NCI-H128 (cell line): ENCODE data around the gene IFNA6.
"Not testable (repeated sequence)": the region's sequence is repeated elsewhere in the genome, so short reads cannot be mapped to it uniquely, and the experiment has no call there.

ENCODE experiments used
- DNase-seq: peaks from one replicate; lab custom pipeline; 2025; ENCODE audit not compliant: unreplicated experiment; lab: John Stamatoyannopoulos, UW

Gene IFNA6

GRCh38 chr9:21350787-21351186 lies at the start of gene IFNA6:
IFNA6 (minus strand) TSS chr9:21350887; CDS start chr9:21350887, 0 bp downstream.
- DNase-seq, result no peak

- DNase-seq, result no peak
These were observed 49.3 kb upstream of the IFNA6 start for GRCh38 chr9:21399956-21400355.

- no peak for DNase-seq
These were observed 48.3 kb upstream of the IFNA6 start for GRCh38 chr9:21398955-21399489.

- no peak for DNase-seq
These were observed 45.4 kb upstream of the IFNA6 start for GRCh38 chr9:21395778-21396717.

DNA sequence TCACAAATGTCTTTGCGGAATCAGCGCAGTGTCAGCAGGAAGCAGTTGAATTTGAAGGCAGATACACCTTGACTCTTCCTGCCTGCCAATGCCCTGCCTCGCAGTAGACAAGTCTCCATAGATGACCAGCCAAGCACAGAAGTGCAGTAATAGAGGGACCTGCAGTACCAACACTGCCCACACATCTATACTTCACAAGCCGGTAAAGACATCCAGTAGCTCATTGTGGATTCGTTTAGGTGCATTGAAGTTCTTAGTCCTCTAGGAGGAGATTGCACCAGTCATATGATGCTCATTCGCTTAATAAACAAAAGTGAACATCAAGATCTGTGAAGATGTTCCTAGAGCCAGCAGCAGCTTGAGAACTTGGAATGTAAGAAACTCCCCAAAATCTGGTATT lies 41.6 kb upstream of the IFNA6 start:
- DNase-seq, result no peak

DNA sequence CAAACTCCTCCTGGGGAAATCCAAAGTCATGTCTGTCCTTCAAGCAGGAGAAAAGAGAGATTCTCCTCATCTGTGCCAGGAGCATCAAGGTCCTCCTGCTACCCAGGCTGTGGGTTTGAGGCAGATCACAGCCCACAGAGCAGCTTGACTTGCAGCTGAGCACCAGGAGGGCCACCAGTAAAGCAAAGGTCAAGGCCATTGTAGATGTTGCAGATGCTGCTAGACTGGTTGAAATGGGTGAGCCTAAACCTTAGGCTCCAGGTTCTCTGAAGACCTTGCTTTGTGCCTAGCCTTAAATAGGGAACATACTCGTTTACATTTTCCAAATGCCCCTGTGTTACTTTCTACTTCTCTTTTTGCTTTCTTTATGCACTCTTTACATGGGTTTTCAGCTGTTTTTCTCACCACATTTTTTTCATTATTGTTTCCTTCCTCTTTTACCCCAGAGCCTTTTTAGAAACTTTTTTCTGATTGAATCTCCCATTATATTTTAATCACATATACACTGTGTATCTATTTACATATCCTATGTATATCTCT lies 34.5 kb upstream of the IFNA6 start, which contains the start of gene IFNA2:
Gene IFNA2, minus strand, starts transcription at position 268 of the 540 bp plus-strand sequence. Its CDS starts 69 bp downstream, at position 199.
- DNase-seq, result no peak

DNA sequence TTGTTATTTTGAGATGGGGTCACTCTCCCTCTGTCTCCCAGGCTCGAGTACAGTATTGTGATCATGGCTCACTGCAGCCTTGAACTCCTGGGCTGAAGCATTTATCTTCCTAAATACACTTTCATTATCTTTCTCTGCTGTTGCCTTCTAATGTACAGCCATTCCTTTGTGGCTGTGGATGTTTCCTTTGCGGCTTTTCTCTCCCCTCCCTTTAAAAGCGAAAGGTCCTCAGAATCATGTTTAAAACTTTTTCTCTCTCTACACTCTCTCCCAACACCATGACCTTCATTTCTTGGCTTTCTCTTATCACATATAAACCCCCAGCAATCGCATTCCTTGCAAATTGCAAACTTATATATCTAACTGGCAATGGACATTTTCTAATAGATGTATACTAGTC lies 32.9 kb upstream of the IFNA6 start:
- no peak for DNase-seq

- DNase-seq, result no peak
These were observed 31.0 kb upstream of the IFNA6 start for GRCh38 chr9:21381448-21382339.

- DNase-seq, result not testable (repeated sequence)
These were observed 20.8 kb upstream of the IFNA6 start for GRCh38 chr9:21371467-21371866.

DNA sequence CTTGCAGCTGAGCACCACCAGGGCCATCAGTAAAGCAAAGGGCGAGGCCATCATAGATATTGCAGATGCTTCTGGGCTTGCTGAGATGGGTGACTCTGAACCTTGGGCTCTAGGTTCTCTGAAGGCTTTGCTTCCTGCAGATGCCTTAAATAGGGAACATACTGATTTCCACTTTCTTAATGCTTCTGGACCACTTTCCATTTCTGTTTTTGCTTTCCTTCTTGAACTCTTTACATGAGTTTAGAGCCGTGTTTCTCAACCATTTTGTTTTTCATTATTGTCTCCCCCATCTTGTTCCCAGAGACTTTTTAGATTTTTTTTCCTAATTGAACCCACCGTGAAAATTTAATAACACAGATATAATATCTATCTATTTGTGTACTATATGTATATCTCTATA lies 17.3 kb upstream of the IFNA6 start, which contains the start of gene IFNA13:
Gene IFNA13, minus strand, starts transcription at position 101 of the 400 bp plus-strand sequence. Its CDS starts 47 bp downstream, at position 54.
- no peak for DNase-seq

- not testable (repeated sequence) for DNase-seq
These were observed 16.5 kb upstream of the IFNA6 start for GRCh38 chr9:21367169-21367568.

DNA sequence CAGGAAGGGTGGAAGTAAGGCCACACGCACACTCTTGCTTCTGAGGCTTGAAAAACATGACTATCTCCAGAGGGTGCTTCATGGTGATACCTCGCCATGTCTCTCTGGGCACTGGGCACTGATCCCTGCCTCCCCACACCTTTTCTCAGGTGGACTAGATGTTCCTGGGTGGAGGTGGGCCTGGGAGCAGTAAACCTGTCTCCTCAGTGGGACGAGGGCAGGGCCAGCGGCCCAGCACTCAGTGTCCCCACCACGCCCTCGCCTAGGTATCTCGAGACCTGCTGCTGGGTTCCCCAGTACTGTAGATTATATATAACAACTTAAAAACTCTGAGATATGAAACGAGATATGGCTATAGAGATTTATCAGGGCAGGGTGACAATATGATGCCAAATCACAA lies 11.6 kb upstream of the IFNA6 start:
- no peak for DNase-seq

- DNase-seq, result no peak
These were observed 7.1 kb upstream of the IFNA6 start for GRCh38 chr9:21357479-21358460.

GRCh38 chr9:21348430-21348970 lies 2.2 kb downstream of the IFNA6 start:
- DNase-seq, result no peak

- no peak for DNase-seq
These were observed 10.0 kb downstream of the IFNA6 start for GRCh38 chr9:21340735-21341134.

GRCh38 chr9:21336457-21336856 lies 14.2 kb downstream of the IFNA6 start:
- DNase-seq, result no peak

GRCh38 chr9:21334701-21335632 lies 15.7 kb downstream of the IFNA6 start, which contains the start of gene KLHL9:
KLHL9 (minus strand) TSS chr9:21335404; CDS start chr9:21334859, 545 bp downstream.
- DNase-seq, result peak; percentile 74

GRCh38 chr9:21333226-21333625 lies 17.5 kb downstream of the IFNA6 start:
- DNase-seq, result no peak
